Measurements from ENCODE around the gene CARS2. TPM values are rescaled to one million over a fixed set of nuclear protein-coding genes. Genes with fewer than 3 reads are reported as not detected.
"Not testable (repeated sequence)": the region's sequence is repeated elsewhere in the genome, so short reads cannot be mapped to it uniquely, and the experiment has no call there.

The CARS2 gene
- total RNA-seq, 4 donors from 2014 or later = 33.9 to 64.7 (median 51.8) TPM

DNA sequence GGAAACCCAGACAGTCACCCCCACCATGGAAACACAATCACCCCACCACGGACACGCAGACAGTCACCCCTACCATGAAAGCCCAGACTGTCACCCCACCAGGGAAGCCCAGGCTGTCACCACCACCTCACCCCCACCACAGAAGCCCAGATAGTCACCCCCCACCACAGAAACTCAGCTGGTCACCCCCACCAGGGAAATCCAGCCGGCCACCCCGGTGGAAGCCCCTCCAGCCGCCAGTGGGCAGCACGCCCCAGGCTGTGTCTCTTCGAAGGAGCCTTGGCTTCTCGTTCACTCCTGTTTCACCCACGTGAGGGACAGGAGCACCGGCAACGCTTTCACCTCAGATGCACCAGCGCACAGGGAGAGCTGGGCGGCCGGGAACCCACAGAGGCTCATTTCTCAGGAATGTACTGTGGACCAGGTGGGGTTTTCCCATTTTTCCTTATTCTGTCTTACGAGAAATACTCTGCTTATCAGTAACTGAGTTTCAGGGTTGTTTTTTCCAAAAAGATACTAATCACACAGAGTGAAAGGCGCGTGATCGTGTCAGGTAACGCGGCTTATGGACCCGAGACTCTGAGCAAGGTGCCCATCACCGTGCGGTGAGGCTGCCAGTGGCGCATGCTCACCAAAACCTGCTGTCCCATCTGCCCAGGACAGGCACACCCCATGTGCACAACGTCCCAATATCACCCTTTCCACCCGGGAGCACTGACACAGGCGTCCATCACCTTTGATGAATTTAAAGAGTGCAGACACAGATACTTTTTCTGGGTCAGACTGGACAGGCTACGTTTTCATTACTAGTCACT, 28.0 kb downstream of the CARS2 start:
- DNase-seq (ENCODE audit: low spot score in 2 of 2) = peak in 1 of 2 donors; percentile 56
- TF ChIP-seq POLR2A (IDR thresholded peaks at IDR 0.05) = no peak
- TF ChIP-seq, protein P1, sequence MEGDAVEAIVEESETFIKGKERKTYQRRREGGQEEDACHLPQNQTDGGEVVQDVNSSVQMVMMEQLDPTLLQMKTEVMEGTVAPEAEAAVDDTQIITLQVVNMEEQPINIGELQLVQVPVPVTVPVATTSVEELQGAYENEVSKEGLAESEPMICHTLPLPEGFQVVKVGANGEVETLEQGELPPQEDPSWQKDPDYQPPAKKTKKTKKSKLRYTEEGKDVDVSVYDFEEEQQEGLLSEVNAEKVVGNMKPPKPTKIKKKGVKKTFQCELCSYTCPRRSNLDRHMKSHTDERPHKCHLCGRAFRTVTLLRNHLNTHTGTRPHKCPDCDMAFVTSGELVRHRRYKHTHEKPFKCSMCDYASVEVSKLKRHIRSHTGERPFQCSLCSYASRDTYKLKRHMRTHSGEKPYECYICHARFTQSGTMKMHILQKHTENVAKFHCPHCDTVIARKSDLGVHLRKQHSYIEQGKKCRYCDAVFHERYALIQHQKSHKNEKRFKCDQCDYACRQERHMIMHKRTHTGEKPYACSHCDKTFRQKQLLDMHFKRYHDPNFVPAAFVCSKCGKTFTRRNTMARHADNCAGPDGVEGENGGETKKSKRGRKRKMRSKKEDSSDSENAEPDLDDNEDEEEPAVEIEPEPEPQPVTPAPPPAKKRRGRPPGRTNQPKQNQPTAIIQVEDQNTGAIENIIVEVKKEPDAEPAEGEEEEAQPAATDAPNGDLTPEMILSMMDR (IDR thresholded peaks at IDR 0.05) = no peak
- H3K4me3 ChIP-seq (ENCODE audit: low read depth, poor library complexity, severe bottlenecking) = no peak overlapping the region
- intact Hi-C loops (cut with DNase I; ENCODE audit: low total_unique reads) = no loop called here
- WGBS, 2 donors = 91 to 96% methylated on average over 27 to 28 of the region's 28 CpGs

DNA sequence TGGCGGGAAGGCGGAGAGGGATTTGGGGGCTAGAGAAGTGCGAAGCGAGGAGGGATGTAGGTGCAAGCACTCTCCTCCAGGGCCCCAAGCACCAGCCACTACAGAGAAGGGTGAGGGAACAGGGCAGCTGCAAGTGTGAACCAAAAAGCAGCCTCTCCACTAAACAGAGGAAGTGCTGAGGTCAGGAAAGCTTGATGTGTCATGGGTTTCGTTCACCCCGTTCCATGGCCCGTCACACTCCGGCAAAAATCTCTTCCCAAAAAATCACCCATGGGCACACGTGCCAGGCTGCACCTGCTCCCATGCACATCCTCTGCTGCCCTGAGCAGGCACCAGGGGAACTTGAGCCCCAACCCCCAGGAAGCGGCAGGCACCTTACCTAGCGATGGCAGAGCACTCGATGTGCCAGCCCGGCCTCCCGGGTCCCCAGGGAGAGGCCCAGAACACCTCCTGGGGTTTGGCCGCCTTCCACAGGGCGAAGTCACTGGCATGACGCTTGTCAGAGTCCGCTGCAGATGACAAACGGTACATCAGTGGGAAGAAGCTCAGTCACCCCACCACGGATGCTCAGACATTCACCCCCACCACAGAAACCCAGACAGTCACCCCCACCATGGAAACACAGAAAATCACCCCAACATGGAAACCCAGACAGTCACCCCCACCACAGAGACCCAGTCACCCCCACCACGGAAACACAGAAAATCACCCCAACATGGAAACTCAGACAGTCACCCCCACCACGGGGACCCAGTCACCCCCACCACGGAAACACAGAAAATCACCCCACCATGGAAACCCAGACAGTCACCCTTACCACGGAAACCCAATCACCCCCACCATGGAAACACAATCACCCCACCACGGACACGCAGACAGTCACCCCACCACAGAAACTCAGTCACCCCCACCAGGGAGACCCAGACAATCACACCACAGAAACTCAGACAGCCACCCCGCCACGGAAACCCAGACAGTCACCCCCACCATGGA, 29.0 kb downstream of the CARS2 start:
- no peak for TF ChIP-seq POLR2A (IDR thresholded peaks at IDR 0.05)
- TF ChIP-seq, protein P1 (IDR thresholded peaks at IDR 0.05) = no peak
- peak in 1 of 2 donors; percentile 81 for DNase-seq (ENCODE audit: low spot score in 2 of 2)
- WGBS, 2 donors = 89 to 91% methylated on average over 26 to 27 of the region's 28 CpGs
- no peak overlapping the region for H3K4me3 ChIP-seq (ENCODE audit: low read depth, poor library complexity, severe bottlenecking)
- intact Hi-C loops (cut with DNase I; ENCODE audit: low total_unique reads) = no loop called here

DNA sequence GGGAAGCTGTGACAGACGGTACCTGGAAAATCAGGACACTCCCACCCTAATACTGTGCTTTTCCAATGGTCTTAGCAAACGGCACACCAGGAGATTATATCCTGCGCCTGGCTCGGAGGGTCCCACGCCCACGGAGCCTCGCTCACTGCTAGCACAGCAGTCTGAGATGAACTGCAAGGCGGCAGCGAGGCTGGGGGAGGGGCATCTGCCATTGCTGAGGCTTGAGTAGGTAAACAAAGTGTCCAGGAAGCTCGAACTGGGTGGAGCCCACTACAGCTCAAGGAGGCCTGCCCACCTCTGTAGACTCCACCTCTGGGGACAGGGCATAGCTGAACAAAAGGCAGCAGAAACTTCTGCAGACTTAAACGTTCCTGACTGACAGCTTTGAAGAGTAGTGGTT, 36.1 kb downstream of the CARS2 start:
- 93 to 97% methylated on average over 11 of the region's 11 CpGs for WGBS, 2 donors
- intact Hi-C loops (cut with DNase I; ENCODE audit: low total_unique reads) = not testable (repeated sequence)

DNA sequence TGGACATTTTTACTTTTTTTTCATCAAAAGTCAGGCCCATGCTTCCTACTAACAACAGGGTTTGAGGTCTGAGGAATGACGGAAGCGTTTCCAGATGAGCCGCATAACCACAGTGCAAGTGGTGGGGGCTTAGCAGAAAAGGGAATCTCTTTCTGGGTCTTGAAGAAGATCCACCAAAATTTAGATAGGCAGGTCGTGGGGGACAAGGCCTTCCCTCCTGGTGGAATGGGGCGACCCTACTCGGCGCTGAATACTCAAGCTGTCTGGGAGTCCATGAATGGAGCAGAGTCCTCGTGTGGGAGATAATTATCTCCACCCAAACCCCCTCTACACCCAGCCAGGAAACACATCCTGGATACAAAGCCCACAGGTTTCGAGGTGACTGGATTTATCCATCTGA, 36.9 kb downstream of the CARS2 start:
- no peak for DNase-seq (ENCODE audit: low spot score in 2 of 2)
- no peak overlapping the region for H3K4me3 ChIP-seq (ENCODE audit: low read depth, poor library complexity, severe bottlenecking)
- TF ChIP-seq, protein P1 (IDR thresholded peaks at IDR 0.05) = no peak
- TF ChIP-seq POLR2A (IDR thresholded peaks at IDR 0.05) = no peak
- intact Hi-C loops (cut with DNase I; ENCODE audit: low total_unique reads) = no loop called here
- WGBS, 2 donors = 84 to 94% methylated on average over 9 of the region's 9 CpGs

More for the DNA sequence above, 36.1 kb downstream of the CARS2 start:
- not testable (repeated sequence) for H3K4me3 ChIP-seq (ENCODE audit: low read depth, poor library complexity, severe bottlenecking)
- peak in 1 of 2 donors; percentile 69 for DNase-seq (ENCODE audit: low spot score in 2 of 2)

DNA sequence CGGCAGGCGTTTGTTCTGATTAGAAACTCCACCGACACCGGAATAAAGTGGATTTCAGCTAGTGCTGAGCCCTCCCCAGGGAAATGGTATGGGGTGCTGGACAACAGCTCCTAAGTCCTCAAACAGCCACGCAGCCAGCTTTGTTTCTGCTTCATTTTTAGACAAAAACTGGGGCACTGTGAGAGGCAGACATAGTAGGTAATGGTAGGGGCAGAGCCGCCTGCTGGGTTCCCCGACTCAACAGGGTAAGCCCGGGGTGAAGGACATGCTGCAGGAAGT, 39.7 kb downstream of the CARS2 start:
- no peak overlapping the region for H3K4me3 ChIP-seq (ENCODE audit: low read depth, poor library complexity, severe bottlenecking)
- intact Hi-C loops (cut with DNase I; ENCODE audit: low total_unique reads) = no loop called here
- TF ChIP-seq, protein P1 (IDR thresholded peaks at IDR 0.05) = no peak
- TF ChIP-seq POLR2A (IDR thresholded peaks at IDR 0.05) = no peak
- peak in 1 of 2 donors; percentile 43 for DNase-seq (ENCODE audit: low spot score in 2 of 2)
- 91 to 93% methylated on average over 8 of the region's 8 CpGs for whole genome bisulfite sequencing, 2 donors
